ENCODE data around the gene FSCN2. TPM values are rescaled to one million over a fixed set of nuclear protein-coding genes. Genes with fewer than 3 reads are reported as not detected.

The FSCN2 gene
- total RNA-seq, 1 donor from 2014 or later = 3.3 TPM

GRCh38 chr17:81556175-81556691 lies 28.1 kb downstream of the FSCN2 start:
- intact Hi-C loops (cut with DNase I) = no loop called here
- H3K27ac ChIP-seq = no peak overlapping the region
- peaks cover 51% of the 10 kb centered on the region for H3K36me3 ChIP-seq

DNA sequence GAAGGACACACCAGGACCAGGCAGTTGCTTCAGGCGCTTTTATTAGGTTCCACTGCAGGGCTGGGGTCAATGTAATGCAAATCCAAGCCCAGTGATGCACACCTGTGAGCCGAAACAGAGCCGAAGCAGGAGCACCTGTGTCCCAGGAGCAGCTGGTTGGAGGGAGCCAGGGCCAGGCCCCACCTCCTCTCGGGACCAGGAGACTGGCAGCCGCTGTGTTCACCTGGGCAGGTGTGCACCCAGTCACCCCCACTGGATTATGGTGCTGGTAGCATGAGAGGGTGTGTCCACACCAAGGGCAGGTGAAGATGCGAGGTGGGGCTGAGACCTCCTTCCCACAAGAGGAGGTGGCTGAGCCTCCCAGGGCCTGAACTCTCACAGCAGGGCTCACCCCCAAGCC lies 28.7 kb downstream of the FSCN2 start:
- no peaks in the 10 kb centered on the region for H3K9me3 ChIP-seq
- H3K27ac ChIP-seq = no peak overlapping the region
- peaks cover 58% of the 10 kb centered on the region for H3K36me3 ChIP-seq
- H3K4me3 ChIP-seq = no peak overlapping the region
- TF ChIP-seq CTCF (IDR thresholded peaks at IDR 0.05) = no peak
- intact Hi-C loops (cut with DNase I) = no loop called here
- H3K4me1 ChIP-seq = peaks cover 14% of the 10 kb centered on the region
- no peak for DNase-seq
- no peaks in the 10 kb centered on the region for H3K27me3 ChIP-seq (ENCODE audit: low read depth)
- ATAC-seq = no peak

More at GRCh38 chr17:81556175-81556691, 28.1 kb downstream of the FSCN2 start:
- no peak for DNase-seq
- no peak for ATAC-seq
- Histone ChIP-seq H3K4me3 (no peak overlapping the region), H3K27me3 (ENCODE audit: low read depth) (no peaks in the 10 kb centered on the region), H3K9me3 (no peaks in the 10 kb centered on the region), H3K4me1 (peaks cover 19% of the 10 kb centered on the region)
- TF ChIP-seq CTCF (IDR thresholded peaks at IDR 0.05) = no peak

DNA sequence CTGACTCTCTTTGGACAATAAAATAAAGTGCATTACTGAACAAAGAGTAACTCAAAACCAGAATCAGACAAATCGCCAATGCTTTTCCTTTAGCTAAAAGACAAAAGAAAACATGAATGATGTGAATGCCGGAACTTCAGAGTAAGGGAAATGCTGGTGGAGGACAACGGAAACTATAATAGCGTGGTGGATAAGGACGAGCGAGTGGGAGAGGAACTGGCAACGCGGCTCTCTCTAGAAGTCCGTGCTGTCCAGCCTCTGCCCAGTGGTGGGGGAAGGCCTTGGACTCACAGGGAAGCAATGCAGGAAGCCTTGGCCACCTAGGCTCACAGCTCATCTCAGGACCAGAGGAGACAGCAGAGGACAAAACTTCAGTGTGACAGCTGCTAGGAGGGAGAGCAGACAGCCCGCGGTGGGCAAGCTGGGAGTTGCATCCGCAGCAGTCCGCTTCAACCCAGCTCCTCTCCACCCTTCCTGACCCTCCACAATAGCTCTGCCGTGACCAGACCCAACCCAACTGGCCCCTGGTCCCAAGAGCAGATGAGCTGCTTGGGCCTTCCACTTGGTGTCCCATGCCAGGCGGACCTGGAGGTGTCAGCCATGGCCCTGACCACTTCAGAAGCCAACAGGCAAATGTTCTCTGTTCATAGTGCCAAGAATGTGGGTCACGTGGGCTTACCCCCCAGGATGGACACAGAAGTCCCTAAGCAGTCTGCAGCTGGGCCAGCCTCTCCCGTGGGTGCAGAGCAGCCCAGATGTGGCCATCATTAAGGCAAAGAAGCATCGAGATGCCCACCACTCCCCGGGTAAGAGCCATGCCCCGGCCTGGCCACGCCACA lies 29.3 kb downstream of the FSCN2 start:
- no peak for TF ChIP-seq CTCF (IDR thresholded peaks at IDR 0.05)
- intact Hi-C loops (cut with DNase I) = no loop called here
- Histone ChIP-seq H3K27ac (no peak overlapping the region), H3K4me3 (no peak overlapping the region), H3K4me1 (peaks cover 14% of the 10 kb centered on the region), H3K27me3 (ENCODE audit: low read depth) (no peaks in the 10 kb centered on the region), H3K36me3 (peaks cover 64% of the 10 kb centered on the region), H3K9me3 (no peaks in the 10 kb centered on the region)
- ATAC-seq (no peak), DNase-seq (no peak)

DNA sequence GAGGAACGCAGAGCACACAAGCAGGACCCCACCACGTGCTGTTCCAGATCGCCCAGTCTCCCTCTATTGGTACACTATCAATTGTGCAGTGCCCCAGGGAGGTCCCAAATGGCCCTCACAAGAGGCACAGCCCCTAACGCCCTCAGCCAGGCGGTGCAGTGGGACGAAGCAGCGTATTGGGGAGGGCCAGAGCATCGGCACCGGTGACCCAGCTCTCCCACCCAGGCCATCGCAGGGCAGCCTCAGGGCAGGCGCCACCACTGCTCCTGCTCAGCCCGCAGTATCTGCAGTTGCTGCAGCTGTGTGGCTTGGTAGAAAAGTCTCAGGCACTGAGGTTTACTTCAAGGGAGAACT lies 29.9 kb downstream of the FSCN2 start:
- no peak overlapping the region for H3K4me3 ChIP-seq
- H3K36me3 ChIP-seq = peaks cover 70% of the 10 kb centered on the region
- H3K9me3 ChIP-seq = no peaks in the 10 kb centered on the region
- DNase-seq = no peak
- H3K4me1 ChIP-seq = peaks cover 12% of the 10 kb centered on the region
- intact Hi-C loops (cut with DNase I) = no loop called here
- no peak for TF ChIP-seq CTCF (IDR thresholded peaks at IDR 0.05)
- H3K27me3 ChIP-seq (ENCODE audit: low read depth) = no peaks in the 10 kb centered on the region
- no peak overlapping the region for H3K27ac ChIP-seq
- ATAC-seq = no peak

DNA sequence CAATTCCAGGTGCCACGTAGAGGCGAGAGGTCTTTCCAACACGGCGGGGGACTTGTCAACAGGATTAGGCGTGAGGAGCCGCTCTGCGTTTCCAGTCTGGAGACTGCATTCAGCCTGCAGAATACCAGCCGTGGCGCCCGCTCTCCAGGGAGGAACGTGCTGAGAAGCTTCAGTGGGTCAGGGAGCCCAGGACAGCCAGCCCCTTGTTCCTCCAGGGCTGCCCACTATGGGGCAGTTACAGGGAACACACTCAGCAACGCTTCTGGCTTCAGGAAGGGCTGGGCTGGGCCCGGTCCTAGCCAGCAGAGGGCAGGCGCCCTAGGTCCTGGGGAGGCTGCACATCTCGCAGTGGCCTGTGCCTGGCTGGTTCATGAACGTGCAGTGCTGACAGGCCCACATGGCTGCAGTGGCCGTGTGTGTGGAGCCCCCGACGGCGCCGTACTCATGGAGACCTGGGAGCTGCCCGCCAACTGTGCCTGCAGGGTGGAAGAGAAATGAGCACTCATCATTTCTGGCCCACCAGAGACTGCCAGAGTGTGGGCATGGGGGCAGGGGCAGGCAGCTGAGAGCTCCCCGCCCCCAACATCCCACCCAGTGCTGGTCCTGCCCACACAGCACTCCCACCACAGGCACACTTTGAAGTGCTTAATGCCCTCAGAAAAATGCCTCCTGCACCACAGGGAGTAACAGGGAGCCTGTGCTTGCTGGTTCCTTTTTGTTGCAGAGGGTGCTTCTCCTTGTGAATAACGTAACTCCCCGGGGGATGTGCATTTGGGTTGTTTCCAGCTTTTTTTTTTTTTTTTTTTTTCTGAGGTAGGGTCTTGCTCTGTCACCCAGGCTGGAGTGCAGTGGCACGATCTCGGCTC lies 31.0 kb downstream of the FSCN2 start:
- no peak overlapping the region for H3K4me3 ChIP-seq
- H3K9me3 ChIP-seq = no peaks in the 10 kb centered on the region
- H3K36me3 ChIP-seq = peaks cover 81% of the 10 kb centered on the region
- H3K27ac ChIP-seq = no peak overlapping the region
- no peak for TF ChIP-seq CTCF (IDR thresholded peaks at IDR 0.05)
- no peaks in the 10 kb centered on the region for H3K27me3 ChIP-seq (ENCODE audit: low read depth)
- H3K4me1 ChIP-seq = peaks cover under 1% of the 10 kb centered on the region
- DNase-seq = no peak
- ATAC-seq = peak in 1 of 2 donors; percentile 7
- intact Hi-C loops (cut with DNase I) = no loop called here
